Tibial nerve (tissue), 4 donors: ENCODE data around the gene ERBB4.

ENCODE experiments used
- CTCF ChIP-seq, 5 experiments: fragments of 200-600 bp in 3 of 5; fragments of 450-650 bp in 2 of 5; sonication (generic) in 3 of 5; IDR thresholded peaks; one replicate each; pipeline ENCODE4 v1.5.1; 2016 to 2019; ENCODE audit warnings: antibody characterized with exemption in 5 of 5, mild to moderate bottlenecking in 3 of 5, moderate library complexity in 2 of 5
- EP300 ChIP-seq, 2 donors: sonication (generic); formaldehyde crosslinking; IDR thresholded peaks; one replicate each; pipeline ENCODE4 v1.6.1; 2017; ENCODE audit warnings: antibody characterized with exemption in 2 of 2, mild to moderate bottlenecking in 1 of 2
- POLR2A ChIP-seq, 2 donors: fragments of 450-650 bp; IDR thresholded peaks; one replicate each; pipeline ENCODE4 v1.6.1; 2017; ENCODE audit warnings: antibody characterized with exemption in 2 of 2, mild to moderate bottlenecking in 2 of 2, moderate library complexity in 2 of 2

GRCh38 chr2:211941216-211941747 lies 597.3 kb downstream of the ERBB4 start:
- no peak for TF ChIP-seq CTCF (IDR thresholded peaks at IDR 0.05)
- TF ChIP-seq POLR2A (IDR thresholded peaks at IDR 0.05): no peak
- no peak for TF ChIP-seq EP300 (IDR thresholded peaks at IDR 0.05)
